Breast epithelium (tissue), 3 donors: ENCODE data around the gene FANK1.

ENCODE experiments used
- POLR2A ChIP-seq: fragments of 450-650 bp; IDR thresholded peaks from one replicate; pipeline ENCODE4 v1.6.1; 2016; ENCODE audit warnings: antibody characterized with exemption, mild to moderate bottlenecking, moderate library complexity
- POLR2AphosphoS5 ChIP-seq, 3 donors: sonication (generic); formaldehyde crosslinking; IDR thresholded peaks; one replicate each; pipeline ENCODE4 v1.6.1; 2017; ENCODE audit warnings: antibody characterized with exemption in 3 of 3
- TF ChIP-seq, protein P1 (sequence below), 3 donors: fragments of 450-650 bp; IDR thresholded peaks; one replicate each; pipeline ENCODE4 v1.5.1; 2016 to 2017; ENCODE audit warnings: antibody characterized with exemption in 3 of 3, mild to moderate bottlenecking in 3 of 3, moderate library complexity in 3 of 3

DNA sequence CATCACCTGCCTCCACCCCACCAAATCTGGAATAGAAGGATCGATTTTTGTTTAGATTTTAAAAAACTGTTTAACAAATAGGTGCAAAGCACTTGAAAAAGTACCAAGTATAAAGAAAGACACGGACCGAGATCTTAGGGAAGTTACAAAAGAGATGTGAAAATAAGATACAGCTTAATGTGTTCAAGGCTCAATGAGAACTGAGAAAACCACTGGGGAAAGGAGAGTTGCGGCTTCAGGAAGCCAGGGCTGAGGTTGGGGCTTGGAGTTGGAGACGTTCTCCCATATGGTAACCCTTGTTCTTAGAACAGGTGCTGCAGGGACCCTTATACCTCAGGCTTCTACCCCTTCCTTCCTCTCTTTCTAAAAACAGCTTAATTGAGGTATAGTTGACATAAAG is 140.2 kb downstream of the FANK1 start:
- TF ChIP-seq, protein P1, sequence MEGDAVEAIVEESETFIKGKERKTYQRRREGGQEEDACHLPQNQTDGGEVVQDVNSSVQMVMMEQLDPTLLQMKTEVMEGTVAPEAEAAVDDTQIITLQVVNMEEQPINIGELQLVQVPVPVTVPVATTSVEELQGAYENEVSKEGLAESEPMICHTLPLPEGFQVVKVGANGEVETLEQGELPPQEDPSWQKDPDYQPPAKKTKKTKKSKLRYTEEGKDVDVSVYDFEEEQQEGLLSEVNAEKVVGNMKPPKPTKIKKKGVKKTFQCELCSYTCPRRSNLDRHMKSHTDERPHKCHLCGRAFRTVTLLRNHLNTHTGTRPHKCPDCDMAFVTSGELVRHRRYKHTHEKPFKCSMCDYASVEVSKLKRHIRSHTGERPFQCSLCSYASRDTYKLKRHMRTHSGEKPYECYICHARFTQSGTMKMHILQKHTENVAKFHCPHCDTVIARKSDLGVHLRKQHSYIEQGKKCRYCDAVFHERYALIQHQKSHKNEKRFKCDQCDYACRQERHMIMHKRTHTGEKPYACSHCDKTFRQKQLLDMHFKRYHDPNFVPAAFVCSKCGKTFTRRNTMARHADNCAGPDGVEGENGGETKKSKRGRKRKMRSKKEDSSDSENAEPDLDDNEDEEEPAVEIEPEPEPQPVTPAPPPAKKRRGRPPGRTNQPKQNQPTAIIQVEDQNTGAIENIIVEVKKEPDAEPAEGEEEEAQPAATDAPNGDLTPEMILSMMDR (IDR thresholded peaks at IDR 0.05) = no peak
- TF ChIP-seq POLR2A (no peak), POLR2AphosphoS5 (IDR thresholded peaks at IDR 0.05) (no peak)
